SK-N-MC (cell line): ENCODE results near the gene DACT2.

Experiments
- EZH2 ChIP-seq: fragments of 200-600 bp; sonication (generic); IDR thresholded peaks from one replicate; pipeline ENCODE4 v1.6.1; 2017; ENCODE audit warnings: antibody characterized with exemption
- POLR2AphosphoS5 ChIP-seq: IDR thresholded peaks from 2 replicates; pipeline ENCODE4 v1.6.1; 2012; ENCODE audit warnings: mild to moderate bottlenecking, low read depth, low read length, borderline replicate concordance

DNA sequence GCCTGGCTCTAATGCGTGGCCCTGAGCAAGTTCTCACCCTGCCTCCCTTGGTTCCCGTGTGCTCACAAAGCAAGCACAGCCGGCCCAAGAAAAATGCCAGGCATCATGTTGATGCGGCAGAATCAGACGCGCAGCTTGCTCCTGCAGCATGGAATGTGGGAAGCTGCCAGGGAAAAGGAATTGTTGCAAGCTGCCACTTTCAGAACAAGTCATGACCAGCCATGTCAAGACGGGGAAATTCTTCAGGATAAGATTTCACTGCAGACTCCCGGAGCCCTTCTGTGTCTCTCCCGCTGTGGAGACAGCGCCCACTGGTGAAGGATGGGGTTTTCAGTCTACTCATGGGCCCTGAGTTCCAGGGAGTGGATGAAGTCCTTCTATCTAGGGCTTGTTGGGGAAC is 4.6 kb downstream of the DACT2 start:
- TF ChIP-seq POLR2AphosphoS5 (no peak), EZH2 (no peak)
